HG02840 (cell line): Measurements from ENCODE around the gene DPPA4.
"Not testable (repeated sequence)": the region's sequence is repeated elsewhere in the genome, so short reads cannot be mapped to it uniquely, and the experiment has no call there.

ENCODE experiments used
- ATAC-seq: cut with Tn5 transposase; IDR thresholded peaks from one replicate; pipeline ENCODE4 v1.9.1; 2021; ENCODE audit warnings: mild to moderate bottlenecking, moderate library complexity, moderate number of reproducible peaks; ENCODE audit not compliant: unreplicated experiment, low FRiP score

Gene DPPA4, protein sequence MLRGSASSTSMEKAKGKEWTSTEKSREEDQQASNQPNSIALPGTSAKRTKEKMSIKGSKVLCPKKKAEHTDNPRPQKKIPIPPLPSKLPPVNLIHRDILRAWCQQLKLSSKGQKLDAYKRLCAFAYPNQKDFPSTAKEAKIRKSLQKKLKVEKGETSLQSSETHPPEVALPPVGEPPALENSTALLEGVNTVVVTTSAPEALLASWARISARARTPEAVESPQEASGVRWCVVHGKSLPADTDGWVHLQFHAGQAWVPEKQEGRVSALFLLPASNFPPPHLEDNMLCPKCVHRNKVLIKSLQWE

GRCh38 chr3:109337393-109337792 lies at the start of gene DPPA4:
Gene DPPA4 (minus strand): TSS chr3:109337546. CDS start chr3:109337517, 29 bp downstream.
- ATAC-seq, result no peak

DNA sequence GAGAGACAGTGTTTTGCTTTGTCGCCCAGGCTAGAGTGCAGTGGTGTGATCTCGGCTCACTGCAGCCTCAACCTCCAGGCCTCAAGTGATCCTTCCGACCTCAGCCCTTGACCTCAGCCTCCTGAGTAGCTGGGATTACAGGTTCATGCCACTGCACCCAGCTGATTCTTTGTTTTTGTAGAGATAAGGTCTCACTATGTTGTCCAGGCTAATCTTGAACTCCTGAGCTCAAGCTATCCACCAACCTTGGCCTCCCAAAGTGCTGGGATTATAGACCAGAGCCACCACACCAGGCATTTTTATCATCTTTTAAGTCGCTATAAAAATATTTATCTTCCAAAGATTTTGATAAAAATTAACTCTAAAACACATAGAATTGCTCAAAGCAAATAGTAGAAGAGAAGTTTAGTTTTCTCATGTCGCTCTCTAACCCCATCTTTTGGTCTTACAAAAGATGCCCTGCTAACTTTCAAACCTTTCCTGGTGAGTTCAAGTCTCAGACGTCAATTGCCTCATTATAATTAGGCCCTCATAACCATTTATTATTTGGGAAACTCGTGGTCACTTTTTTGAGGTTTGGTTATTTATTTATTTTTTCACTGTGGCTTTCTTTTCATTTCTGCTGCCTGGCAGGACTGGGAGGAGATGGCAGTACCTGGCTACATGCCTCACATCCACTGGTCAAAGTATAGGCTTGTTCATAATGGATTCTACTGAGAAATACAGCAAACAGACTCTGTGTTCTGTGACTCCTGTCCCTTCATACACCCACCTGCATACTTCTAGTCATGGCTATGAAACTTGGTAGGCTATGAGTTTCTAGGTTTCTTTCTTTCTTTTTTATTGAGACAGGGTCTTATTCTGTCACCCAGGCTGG lies 48.3 kb upstream of the DPPA4 start:
- ATAC-seq, result no peak

DNA sequence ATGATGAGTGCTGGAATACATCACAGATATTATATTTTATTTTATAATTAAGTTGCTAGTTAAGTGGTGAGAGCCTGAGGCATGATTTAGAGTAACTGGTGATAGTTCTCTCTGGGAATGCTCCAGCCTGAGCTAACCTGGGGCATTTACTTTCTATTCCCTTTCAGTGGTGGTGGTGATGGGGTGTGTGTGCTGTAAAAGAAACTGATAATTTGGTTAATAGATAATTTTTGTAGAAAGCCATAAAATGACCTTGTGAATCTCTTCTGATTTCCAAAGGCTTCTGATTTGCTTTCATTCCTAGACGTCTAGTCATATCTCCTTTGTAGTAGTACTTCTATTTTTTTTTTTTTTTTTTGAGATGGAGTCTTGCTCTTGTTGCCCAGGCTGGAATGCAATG lies 46.8 kb upstream of the DPPA4 start:
- no peak for ATAC-seq

- ATAC-seq, result no peak
Observed at GRCh38 chr3:109382588-109382987, 45.2 kb upstream of the DPPA4 start.

DNA sequence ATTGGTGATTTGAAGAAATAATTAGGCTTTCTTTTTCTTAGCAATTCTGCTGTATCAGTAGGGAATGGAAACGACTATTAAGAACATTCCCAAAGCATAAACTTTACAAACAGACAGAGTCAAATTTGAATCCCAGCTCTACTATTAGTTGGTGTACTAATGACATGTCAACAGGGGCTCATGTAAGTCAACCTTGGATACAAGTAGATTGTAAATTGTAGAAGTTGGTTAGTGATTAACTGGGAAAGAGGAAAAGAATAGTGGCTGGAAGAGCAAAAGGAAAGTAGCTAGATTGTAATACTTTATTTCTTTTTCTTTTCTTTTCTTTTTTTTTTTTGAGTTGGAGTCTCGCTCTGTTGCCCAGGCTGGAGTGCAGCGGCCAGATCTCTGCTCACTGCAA lies 38.6 kb upstream of the DPPA4 start:
- no peak for ATAC-seq

GRCh38 chr3:109374434-109374833 lies 37.1 kb upstream of the DPPA4 start:
- not testable (repeated sequence) for ATAC-seq

GRCh38 chr3:109373933-109374332 lies 36.6 kb upstream of the DPPA4 start:
- ATAC-seq, result no peak

DNA sequence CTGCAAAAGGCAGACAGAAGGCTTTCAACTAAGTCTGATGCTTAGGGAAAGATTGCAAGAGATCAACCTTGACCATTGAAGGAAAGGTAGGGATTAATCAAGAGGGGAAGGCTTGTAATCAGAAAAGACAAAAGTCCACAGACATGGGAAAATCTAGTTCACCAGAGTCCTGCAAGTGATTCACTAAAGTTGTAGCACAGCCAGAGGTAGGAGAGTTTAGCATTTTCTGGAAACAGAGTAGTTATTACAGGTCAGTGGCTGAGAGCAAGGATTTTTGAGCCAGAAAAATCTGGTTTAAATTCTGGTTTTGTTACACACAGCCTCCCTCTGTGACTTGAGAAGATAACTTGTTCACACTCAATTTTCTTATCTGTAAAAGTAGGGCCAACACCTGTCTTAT lies 35.3 kb upstream of the DPPA4 start:
- ATAC-seq, result no peak

GRCh38 chr3:109369510-109369909 lies 32.2 kb upstream of the DPPA4 start:
- ATAC-seq, result no peak

GRCh38 chr3:109364088-109364487 lies 26.7 kb upstream of the DPPA4 start:
- no peak for ATAC-seq

GRCh38 chr3:109363634-109364033 lies 26.3 kb upstream of the DPPA4 start:
- no peak for ATAC-seq

DNA sequence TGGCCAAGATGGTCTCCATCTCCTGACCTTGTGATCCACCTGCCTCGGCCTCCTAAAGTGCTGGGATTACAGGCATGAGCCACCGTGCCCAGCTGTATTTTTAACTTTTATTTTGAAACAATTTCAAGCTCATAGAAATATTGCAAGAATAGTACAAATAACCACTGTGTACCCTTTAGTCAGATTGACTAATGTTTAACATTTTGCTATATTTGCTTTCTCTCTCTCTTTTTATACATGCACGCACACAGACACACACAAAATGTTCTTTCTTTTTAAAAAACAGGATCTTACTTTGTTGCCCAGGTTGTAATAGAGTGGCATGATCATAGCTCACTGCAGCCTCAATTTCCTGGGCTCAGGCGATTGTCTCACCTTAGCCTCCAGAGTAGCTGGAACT lies 25.5 kb upstream of the DPPA4 start:
- ATAC-seq, result no peak

GRCh38 chr3:109358809-109359208 lies 21.5 kb upstream of the DPPA4 start:
- not testable (repeated sequence) for ATAC-seq

DNA sequence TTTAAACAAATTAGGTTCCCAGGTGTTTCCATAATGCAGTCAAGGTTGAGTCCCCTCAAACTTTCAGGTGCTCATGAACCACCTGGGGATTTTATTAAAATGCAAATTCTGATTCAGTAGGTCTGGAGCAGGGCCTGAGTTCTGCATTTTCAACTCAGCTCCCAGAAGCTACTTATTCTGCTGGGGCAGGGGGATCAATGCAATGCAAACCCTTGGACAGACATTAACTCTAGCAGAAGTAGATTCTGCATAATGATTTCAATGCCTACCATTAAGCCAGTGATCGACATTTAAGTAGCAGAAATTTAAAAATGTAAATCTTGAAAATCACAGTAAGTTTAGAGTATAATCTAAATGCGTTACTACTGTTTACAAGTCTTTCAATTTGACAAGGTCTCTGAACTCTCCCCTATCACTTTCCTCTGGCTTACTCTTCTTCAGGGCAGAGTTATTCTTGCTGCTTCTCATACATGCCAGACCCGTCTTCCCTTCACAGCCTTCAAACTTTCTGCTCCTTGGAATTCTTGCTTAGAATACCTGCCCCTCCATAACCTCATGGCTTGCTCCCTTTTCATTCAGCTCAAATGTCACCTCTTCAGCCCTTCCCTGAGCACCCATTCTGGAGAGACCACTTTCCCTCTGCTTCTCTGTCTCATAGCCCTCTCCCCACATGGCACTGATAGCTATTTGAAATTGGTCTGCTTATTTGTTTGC lies 19.3 kb upstream of the DPPA4 start:
- no peak for ATAC-seq

- no peak for ATAC-seq
Observed at GRCh38 chr3:109355625-109356441, 18.5 kb upstream of the DPPA4 start.

DNA sequence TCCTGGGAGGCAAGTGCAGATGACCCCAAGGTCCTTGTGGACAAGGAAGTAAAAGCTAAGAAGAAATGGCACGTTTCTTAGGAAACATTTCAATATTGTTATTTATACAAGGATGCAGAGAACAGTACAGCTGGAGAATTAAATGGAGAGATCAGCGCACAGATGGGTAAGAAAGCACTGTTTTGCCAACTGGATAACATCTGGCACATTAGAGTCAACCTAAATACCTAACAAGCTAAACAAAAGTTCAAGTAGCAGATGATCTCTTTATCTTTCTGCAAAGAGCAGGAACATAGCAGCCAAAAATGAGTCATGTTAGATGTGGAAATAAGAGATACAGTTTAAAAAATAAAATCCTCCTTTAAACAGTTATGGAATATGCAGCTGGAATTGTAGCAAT lies 15.7 kb upstream of the DPPA4 start:
- ATAC-seq, result no peak

GRCh38 chr3:109351231-109351630 lies 13.9 kb upstream of the DPPA4 start:
- no peak for ATAC-seq

- no peak for ATAC-seq
Observed at GRCh38 chr3:109346770-109347295, 9.5 kb upstream of the DPPA4 start.

DNA sequence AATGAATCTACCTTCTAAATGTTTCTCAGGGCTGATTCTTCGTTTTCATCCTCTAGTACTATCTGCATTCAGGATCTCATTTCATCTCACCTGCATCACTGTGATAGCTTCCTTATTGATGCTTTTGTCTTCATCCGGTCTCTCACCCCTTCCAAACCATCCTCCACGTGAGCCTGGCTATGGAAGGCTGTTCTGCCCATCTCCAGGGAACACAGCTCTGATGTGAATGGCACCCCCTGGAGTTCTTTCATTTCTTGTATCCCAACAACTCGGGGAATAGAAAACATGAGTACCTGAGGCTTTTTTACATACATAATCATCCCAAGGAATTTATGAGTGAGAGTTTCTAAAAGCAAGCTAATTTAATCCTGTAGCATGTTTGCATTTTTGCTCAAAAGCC lies 8.8 kb upstream of the DPPA4 start:
- ATAC-seq, result no peak
